Stimulated activated CD8-positive, alpha-beta memory T cell treated with anti-CD3 and anti-CD28 coated beads, Interleukin-7, amount 100 ng/mL, for 4 hours (primary cell): ENCODE data around the gene THRB.

Experiments used
- DNase-seq, 2 donors: peaks; one replicate each; pipeline ENCODE4 v3.0.0-alpha.2; 2020; ENCODE audit warnings: low read depth in 2 of 2

The THRB gene

DNA sequence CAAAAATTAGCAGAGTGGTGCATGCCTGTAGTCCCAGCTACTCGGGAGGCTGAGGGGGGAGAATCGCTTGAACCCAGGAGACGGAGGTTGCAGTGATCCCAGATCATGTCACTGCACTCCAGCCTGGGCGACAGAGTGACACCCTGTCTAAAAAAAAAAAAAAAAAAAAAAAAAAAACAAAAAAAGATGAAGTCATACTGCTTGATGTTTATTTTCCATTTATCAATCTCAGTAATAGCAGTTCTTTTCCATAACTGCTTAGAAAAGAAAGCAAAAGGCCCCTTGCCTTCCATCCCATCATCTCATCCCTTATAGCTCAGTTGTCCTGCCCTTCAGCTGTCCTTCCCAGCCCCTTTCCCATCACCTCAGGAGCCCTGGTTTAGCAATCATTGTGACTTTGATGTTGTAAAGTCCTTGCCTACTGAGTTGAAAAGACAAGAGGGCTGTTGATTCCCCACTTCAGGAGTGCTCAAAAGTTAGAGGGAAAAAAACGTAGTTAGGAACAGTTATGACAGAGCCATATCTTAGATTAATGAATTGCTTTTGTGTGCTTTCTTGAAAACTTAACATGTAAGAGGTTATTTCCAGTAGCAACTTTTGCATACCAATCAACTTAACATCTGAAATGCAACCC is 18.0 kb upstream of the THRB start:
- no peak for DNase-seq

DNA sequence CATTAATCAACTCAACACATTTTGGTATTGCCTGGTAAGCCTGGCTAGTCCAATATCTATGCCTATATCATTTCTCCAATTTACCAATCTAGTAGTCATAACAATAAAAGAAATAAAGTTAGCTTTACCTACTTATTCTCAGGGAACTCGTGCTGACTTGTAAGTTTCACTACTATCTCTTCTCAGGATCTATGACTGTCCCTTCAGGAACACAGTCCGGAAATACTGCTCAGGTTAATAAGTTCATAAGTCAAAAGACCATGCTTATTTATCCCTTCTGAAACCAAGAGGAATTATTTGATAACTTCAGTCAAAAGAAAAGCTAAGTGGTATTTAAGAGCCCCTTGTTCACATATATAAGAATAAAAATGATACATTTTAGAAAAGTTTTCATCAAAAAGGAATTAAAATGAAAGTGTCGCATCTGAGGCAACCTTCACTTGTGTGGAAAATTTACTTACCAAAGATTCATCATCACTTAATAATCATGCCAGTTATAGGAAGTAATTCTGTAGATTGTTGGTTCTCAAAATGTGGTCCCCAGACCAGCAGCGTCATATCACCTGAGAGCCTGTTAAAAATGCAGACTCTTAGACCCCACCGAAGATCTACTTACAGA is 15.5 kb upstream of the THRB start:
- no peak for DNase-seq

DNA sequence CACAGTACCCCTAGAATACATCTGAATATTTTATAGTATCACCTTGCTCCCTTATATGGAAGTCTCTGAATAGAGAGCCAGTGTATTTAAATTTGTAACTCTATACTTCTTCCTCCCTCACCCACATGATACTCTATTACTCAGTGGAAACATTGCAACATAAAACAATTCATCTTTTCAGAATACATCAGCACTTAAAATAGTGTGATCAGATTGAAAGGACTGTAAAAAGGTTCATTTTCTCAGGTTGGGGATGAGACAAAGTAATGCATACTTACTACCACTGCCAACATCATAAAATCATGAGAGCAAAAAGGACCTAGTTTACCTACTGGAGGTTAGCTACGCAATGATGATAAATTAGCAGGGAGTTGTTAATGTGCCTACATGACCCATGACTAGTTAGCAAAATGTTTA is 13.8 kb upstream of the THRB start:
- no peak for DNase-seq

DNA sequence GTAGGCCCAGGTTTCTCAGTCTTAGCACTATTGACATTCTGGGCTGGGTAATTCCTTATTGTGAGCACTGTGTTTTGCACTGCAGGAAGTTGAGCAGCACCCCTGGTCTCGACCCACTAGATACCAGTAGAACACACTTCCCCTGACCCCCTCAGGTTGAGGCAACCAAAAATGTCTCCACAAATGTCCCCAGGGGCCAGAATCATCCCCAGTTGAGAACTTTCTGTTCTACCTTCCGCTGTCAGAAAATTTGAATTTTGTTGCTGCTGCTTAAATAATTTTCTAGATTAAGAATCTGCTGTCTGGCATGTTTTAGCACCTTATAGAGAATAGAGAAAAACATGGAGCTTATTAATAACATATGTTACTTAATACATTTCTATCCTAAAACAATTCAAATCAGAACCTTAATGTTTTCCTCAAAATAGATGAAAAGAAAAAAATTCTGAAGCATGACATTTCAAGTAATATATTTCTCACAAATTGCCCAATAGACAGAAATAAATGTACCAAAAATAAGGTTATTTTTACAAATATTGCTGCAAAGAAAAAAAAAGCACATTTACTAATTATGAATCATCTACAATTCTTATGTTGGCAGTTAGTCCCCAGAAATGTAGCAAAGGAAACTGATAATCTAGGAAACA is 13.2 kb upstream of the THRB start:
- no peak for DNase-seq

DNA sequence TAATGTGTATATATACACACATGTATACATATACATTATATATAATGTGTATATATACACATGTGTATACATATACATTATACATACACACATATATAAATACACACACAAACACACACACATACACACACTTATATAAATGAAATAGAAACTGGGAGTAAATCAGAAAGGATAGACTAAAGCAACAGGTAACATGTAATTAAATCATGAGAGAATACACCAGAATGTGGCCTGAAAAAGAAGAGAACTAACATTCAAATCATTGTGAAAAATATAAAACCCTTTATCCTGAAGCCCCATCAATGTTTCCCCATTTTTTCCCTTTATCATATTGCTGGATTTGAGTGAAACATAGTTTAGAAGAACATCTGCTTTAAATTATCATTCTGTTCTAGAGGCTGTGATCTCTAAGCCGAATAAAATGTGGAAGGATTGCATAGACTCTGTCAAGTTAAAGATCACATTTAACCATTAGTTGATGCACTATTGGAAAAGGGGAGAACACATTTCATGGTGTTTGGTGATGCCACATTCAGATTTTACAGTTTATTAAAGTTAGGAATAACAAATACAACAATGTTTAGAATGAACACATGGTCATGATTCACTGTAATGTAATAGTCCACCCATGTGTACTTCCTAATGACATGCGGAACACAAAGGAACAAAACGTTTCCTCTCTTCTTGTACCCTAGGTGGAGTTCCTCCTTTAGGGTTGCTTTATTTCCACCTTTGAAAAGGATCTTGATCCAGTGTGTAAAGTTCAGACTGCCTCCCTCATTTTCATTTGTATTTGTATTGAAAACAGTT is 12.5 kb upstream of the THRB start:
- no peak for DNase-seq

DNA sequence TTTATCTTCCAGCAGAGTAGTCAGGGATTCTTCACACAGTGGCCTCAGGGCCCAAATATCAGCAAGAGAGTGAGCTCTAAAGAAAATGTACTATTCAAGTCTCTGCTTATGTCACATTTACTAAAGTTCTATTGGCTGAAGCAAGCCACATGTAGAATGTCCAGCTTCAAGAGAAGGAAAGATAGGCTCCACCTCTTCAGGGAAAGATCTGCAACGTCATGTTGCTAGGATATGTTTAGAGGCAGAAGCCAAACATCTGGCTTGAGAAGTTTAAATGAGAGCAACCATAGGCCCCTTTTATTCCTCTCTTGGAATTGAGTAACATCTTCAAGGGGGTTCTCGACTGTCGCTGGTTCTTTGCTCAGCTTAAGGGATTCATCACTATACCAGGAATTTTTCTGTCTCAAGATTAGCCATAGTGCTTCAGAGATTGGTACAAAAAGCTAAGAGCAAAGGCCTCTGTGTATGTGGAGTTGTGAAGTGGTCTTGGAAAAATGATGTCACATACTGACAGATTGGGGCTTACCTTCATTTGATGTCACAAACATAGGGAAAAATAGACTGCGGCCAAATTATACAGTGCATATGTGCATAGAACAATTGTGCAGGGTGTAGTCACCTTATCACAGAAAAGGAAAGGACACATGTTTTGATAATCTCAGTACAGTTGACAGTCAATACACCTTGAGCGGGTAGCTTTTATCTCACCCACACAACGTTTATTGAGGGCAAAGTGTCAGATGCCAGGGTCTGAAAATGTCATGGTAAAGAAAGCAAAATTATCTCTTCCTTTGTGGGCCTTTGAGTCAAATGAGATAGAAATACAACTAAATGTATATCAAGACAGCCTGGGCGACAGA is 11.3 kb upstream of the THRB start:
- no peak for DNase-seq

DNA sequence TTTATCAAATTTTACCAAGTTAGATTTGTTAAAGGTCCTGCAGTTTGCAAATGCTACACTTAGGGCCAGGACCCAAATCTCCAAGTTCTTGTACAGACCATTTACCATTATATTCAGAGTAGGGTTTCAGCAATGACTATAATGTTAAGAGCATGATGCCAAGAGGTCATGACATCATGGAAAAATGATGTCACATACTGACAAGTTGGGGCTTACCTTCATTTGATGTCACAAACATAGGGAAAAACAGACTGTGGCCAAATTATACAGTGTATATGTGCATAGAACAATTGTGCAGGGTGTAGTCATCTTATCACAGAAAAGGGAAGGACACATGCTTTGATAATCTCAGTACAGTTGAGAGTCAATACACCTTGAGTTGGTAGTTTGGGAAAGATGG is 10.1 kb upstream of the THRB start:
- no peak for DNase-seq

DNA sequence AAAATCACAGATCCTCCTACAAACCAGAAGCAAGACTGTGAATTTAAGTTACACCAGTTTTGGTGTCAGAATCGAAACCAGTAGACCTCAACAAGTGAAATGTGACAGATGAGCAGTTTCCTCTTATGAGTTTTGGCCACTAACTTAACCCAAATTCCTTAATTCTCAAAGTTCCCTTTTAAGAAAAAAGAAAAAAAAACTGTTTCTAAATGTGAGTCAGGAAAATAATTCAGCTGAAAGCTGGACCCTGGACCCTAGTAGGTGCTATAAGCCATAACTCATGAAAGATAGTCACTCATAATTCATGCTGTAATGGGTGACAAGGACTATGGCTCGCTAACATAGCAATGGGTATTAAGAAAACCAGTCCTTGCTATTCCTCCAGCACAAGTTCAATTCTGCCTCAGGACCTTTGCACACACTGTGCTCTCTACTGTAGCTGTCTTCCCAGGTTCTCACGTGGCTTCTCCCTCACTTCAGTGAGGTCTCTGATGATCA is 9.0 kb upstream of the THRB start:
- DNase-seq = no peak

DNA sequence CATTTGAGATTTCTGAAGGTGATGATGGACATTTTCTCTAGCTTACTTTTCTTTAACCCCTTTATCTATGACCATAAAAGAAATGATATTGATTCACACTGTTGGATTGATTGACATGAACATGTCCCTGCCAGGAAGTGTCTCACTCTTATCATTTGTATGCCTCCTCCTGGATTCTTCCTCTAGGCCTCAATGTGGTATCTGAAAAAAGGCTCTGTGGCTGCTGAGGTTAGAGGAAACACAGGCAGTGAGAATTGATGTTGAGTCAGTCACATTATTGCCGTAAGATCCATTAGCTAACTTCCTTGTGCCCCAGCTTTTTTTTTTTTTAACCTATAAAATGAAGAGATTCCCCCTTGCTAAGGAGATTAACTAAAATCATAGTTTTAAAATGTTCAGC is 8.0 kb upstream of the THRB start:
- DNase-seq = no peak

DNA sequence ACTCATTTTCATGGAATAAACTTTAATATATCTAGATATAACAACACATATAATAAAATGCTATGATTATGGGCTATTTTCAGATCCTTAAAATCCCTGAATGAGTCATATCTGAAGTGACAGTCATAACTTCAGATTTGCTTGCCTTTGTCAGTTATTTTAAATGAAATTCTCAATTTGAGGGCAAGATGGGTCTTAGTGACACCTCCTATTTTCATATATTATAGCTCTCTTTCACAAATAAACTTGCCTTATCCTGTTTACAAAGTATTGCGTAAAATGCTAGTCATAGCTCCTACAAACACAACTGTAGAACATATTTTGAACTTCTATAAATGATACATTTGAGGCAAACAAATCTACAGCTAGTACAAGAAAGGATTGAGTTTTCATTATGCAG is 6.2 kb upstream of the THRB start:
- no peak for DNase-seq

DNA sequence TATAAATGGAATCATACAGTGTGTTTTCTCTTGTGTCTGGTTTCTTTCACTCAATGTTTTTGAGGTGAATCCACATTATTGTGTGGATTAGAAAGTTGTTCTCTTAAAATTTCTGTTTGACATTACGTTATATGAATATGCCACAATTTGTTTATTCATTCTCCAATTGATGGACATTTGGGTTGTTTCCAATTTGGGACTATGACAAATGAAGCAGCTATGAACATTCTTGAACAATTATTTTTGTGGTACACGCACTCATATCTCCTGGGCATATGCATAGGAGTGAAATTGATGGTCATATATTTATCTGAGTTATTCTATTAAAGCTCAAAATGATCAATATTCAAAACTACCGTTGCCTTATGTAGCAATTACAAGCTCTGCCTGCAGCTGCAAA is 5.3 kb upstream of the THRB start:
- DNase-seq = no peak

DNA sequence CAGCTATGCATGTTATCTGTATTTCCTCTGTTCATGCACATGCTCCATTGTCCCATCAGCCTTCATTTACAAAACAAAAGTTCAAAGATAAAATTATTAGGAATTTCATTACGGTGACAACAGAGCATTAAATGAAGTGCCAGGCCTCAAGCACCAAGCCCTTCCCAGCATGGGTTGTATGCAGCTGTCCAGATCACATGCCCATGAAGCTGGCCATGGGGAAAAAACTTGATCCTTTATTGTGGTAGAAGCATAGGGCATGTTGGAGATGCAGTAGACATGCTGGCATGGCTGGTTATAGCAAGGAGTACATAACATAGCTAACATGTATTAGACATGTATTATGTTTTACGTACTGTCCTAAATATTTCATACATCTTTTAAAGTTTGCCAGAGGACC is 4.1 kb upstream of the THRB start:
- no peak for DNase-seq

DNA sequence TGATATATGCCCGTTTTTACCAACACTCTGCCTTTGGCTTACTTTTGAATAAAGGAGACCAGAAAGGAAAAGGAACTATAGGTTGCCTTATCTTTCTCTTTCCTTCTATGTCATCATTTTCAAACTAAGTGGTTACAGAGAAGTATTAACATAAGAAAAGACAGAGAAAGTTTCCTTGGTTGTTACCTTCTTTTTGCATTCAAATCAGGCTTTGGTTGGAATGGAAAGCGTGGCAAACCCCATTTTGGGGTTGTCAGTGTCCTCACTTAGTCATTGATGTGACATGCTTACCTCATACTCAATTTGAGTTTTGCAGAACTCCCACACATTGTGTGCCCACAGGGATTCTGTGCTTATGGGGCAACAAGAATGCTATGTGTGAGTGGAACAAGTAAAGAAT is 3.7 kb upstream of the THRB start:
- DNase-seq = no peak

DNA sequence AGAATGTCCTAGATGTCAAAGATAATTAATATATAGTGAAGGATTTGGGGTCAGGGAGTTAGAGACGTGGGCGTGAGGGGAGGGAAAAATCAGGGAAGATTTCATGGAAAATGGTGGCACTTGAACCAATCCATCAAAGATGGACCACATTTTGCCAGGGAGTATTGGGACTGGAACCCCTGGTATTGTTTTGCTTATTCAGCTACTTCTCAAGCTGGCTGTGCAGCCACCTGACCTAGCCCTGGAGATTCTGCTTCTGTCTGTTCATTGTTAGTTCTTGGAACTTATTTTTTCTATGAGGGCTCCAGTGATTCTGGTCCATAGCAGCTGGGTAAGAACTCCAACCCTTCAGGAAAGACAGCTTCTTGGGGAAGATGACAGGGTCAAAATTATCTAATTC is 3.3 kb upstream of the THRB start:
- no peak for DNase-seq

DNA sequence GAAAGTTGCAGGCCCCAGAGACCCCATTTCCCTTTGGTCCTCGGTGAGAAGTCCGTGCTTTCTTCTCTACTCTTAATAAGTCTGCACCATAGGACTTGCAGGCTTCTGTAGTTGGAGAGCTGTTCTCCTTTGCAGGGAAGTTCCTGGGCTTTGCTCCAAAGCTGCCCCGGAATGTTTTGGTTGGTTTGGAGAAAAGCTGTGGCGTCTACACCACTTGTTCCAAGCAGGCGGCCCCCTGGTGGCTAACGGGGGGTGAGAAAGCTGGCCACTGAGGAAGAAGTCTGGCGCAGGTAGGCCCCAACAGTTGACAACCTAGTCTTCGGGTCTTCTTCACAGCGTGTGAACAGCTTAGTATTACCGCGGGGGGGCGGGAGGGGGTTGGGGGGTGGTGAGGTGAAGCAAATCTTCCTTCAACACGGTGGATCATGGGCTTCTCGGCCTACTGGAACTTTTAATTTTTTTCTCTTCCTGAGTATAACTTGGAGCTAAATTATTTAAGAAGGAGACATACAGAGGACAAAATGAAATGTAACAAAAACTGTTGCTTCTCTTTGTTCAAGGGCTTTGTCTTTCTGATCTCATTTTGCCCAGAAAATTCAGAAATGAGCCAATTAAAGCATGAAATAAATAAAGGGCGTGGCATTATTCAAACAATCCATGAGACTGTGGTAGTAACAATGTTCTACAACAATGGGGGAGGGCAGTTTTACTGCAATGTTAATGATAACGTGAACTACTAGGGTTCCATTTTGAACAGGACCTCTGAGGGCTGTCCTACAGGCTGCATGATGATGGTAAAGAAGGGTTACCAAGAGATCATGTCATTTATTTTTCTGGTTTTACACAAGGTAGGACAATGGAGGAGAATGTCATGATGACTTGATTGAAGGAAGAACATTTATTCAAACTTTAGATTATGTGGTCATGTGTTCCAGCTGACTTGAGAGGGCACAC is 2.2 kb upstream of the THRB start:
- no peak for DNase-seq

DNA sequence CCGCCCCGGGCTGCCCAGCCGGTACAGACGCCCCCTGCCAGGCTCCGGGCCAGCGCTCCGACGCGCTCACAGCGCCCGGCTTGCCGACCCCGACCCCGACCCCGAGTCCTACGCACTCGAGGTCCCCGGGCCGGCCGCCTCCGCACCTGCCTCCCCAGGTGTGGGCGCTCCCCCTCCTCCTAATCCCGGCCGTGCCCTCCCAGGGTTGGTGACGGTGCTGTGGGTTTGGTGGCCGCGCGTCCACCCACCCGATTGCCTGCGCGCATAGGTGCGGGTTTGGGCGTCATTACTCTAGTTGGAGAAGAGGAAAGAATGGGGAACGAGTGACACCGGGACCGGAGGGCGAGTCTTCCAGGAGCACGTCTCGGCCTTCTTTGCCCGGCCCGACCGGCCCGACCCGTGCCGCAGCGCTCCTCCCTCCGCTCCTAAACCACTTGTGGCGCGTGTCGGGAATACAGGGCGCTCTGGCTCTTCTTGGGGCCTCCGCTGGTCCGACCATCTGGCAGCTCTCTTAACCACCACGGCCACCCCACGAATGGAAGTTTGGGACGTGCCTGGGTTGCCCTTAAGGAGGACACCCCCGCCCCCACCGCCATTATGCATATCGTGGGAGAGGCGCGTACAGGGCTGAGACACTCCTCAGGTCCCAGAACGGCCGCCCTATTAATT is 810 bp upstream of the THRB start:
- DNase-seq = no peak

DNA sequence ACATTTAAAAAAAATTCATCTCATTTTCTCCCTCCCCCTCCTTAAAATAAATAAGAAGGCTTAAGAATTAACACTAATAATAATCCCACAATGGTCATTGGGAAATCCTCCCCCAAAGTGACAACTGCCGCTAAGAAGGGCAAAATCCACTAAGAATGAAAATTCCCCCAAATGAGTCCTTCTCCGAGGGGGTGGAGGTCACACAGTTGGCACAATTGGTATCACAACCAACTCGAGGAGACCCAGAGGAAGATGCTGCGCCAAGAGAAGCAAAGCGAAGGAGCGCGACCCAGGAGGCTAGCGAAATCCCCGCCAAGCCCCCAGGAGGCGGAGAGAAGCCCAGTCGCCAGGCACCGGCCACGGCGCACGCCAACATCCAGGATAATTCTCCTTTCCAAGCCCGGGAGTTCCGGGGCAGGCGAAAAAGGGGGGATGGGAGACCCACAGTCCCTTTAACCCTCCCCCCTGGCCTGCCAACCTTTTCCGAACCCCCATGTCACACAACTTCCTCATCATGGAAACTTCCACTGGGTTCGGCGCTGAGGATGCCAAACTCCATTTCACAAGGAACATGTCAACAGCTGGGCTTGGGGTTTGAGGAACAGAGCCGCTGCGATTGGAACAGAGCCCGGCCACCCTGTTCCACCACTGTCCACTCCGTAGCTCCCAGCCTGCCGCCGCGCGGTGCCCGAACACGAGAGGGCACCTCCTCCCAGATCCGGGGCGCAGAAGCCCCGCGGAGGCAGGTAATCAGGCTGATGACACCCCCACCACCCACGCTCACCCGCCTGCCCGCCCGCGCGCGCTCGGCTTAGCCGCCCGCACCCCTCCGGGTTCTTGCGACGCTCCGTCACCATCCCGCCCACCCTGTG is 668 bp downstream of the THRB start:
- DNase-seq = no peak

DNA sequence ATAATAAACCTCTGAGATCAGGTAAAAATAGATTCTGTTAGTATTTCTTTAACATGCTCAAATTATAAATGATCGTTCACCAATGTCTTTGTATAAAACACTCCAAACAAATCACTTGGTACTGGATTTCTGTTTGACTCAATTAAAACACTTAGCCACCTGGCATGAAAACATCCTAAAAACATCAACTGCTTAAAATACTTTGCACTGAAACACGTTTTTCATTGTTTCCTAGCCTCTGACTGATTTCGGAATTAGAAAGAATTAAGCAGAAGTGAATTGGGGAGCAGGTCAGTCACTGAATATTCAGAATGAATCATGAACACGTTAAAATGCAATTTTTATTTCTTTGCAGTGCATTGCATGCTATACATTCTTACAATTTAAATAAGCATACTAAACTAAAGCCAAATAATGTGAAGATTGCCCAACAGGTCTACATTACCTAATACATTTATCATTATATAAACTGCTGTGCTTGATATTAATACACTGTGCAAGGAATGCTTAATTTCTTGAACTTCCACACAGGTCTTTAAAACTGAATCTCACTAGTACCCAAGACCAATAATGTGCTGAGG is 1.6 kb downstream of the THRB start:
- no peak for DNase-seq

DNA sequence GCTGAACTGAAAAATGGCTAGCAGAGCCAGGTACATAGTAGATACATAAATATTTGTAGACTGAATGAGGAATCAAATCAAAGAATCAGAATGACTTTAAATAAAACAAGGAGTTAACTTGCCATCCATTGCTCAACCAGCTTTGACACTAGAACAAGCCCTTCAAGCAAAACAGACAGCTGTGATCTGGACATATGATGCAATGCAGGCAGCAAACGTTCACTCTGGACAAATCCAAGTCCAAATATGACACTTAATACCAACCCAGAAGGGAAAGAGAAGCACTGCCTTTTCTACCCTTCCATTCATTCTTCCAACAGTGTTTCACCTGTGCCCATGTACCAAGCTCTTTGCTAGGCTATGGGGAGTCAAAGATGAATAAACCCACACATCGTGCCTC is 4.5 kb downstream of the THRB start:
- no peak for DNase-seq
